Stomach (tissue), 9 donors: ENCODE results near the gene KLHL29. TPM values are rescaled to one million over a fixed set of nuclear protein-coding genes. Genes with fewer than 3 reads are reported as not detected.

Source experiments
- DNase-seq, 2 donors: peaks; one replicate each; pipeline versions ENCODE4 v3.0.0 to v3.0.0-alpha.2; 2013 to 2019
- H3K27ac ChIP-seq, 5 donors: fragments of 200-600 bp in 4 of 5; sonication (generic) in 4 of 5; one replicate each; pipeline ENCODE4 v1.5.1; 2013 to 2019; ENCODE audit warnings: mild to moderate bottlenecking in 1 of 5, moderate library complexity in 1 of 5
- H3K27me3 ChIP-seq, 3 donors: fragments of 200-600 bp; sonication (generic); one replicate each; pipeline ENCODE4 v1.5.1; 2017 to 2019; ENCODE audit warnings: mixed run types in 1 of 3
- H3K36me3 ChIP-seq, 4 donors: fragments of 200-600 bp; sonication (generic); 1 replicate in 3 of 4; 2 replicates in 1 of 4; pipeline ENCODE4 v1.5.1; 2016 to 2019
- H3K4me1 ChIP-seq, 4 donors: fragments of 200-600 bp; sonication (generic); one replicate each; pipeline ENCODE4 v1.5.1; 2016 to 2019
- H3K4me3 ChIP-seq, 4 donors: fragments of 200-600 bp; sonication (generic) in 3 of 4; one replicate each; pipeline ENCODE4 v1.5.1; 2016 to 2019; ENCODE audit warnings: mild to moderate bottlenecking in 1 of 4
- H3K9me3 ChIP-seq, 4 donors: fragments of 200-600 bp; sonication (generic); one replicate each; pipeline ENCODE4 v1.5.1; 2016 to 2019
- CTCF ChIP-seq, 7 experiments: fragments of 450-650 bp in 4 of 7; fragments of 200-600 bp in 3 of 7; sonication (generic) in 3 of 7; IDR thresholded peaks; one replicate each; pipeline ENCODE4 v1.5.1; 2016 to 2019; ENCODE audit warnings: antibody characterized with exemption in 7 of 7, control low read depth in 2 of 7, mild to moderate bottlenecking in 1 of 7
- EP300 ChIP-seq: sonication (generic); formaldehyde crosslinking; IDR thresholded peaks from one replicate; pipeline ENCODE4 v1.6.1; 2017; ENCODE audit warnings: antibody characterized with exemption
- POLR2A ChIP-seq, 4 donors: fragments of 450-650 bp; IDR thresholded peaks; one replicate each; pipeline ENCODE4 v1.6.1; 2016; ENCODE audit warnings: antibody characterized with exemption in 4 of 4, control low read depth in 2 of 4, mild to moderate bottlenecking in 1 of 4, moderate library complexity in 1 of 4
- POLR2AphosphoS5 ChIP-seq, 3 donors: sonication (generic); formaldehyde crosslinking; IDR thresholded peaks; one replicate each; pipeline ENCODE4 v1.6.1; 2016; ENCODE audit warnings: antibody characterized with exemption in 3 of 3
- WGBS, 5 donors: extraction: QIAGEN DNeasy Blood & Tissue Kit in 3 of 5; methylation state at CpG; one replicate each; pipeline versions ENCODE4 v1.1.5 to v1.1.7; 2013 to 2018; 5-methylcytosine and 5-hydroxymethylcytosine counted together
- intact Hi-C: fragments of 100-400 bp; cut with DNase I; formaldehyde crosslinking; loops from one replicate; pipeline ENCODE4 v1.15.1; 2023; ENCODE audit warnings: low total_unique reads
- polyA plus RNA-seq, 3 donors: library from polyadenylated mRNA; stranded (reverse); fragments of 200-250 nt; gene quantifications; one replicate each; pipeline ENCODE4 v1.2.3, GENCODE V29; 2013
- total RNA-seq, 5 donors: library from RNA; depleted of rRNA; stranded (reverse); fragments of >200 nt; gene quantifications; one replicate each; pipeline versions ENCODE4 v1.1.0 to v1.2.3, GENCODE V29; 2014 to 2016
- donor health status: healthy with polysubstance abuse.
- donor health status: Bipolar disorder and iron deficiency.
- donor health status: healthy.

The KLHL29 gene
- total and polyA plus RNA-seq, 8 donors, result under 0.01 to 6.6 (median 1.3) TPM

GRCh38 chr2:23446916-23447315 lies 61.9 kb downstream of the KLHL29 start:
- intact Hi-C loops, result no loop called here
- no peak for DNase-seq

GRCh38 chr2:23447405-23447804 lies 62.4 kb downstream of the KLHL29 start:
- no peaks in the 10 kb centered on the region for H3K36me3 ChIP-seq
- H3K27me3 ChIP-seq, result no peaks in the 10 kb centered on the region
- no peak for DNase-seq
- H3K4me3 ChIP-seq, result no peak overlapping the region
- peaks cover 0 to 7% (median under 1%) of the 10 kb centered on the region in 4 donors for H3K4me1 ChIP-seq
- intact Hi-C loops, result no loop called here
- H3K9me3 ChIP-seq, result no peaks in the 10 kb centered on the region
- no peak for TF ChIP-seq POLR2A (IDR thresholded peaks at IDR 0.05)
- no peak for TF ChIP-seq EP300
- TF ChIP-seq CTCF (IDR thresholded peaks at IDR 0.05), result no peak
- no peak for TF ChIP-seq POLR2AphosphoS5 (IDR thresholded peaks at IDR 0.05)
- 54 to 81% (median 67%) methylated on average over 3 of the region's 3 CpGs for WGBS, 5 donors
- no peak overlapping the region for H3K27ac ChIP-seq

More at GRCh38 chr2:23446916-23447315, 61.9 kb downstream of the KLHL29 start:
- WGBS, 5 donors, result 59 to 80% (median 75%) methylated on average over 5 of the region's 5 CpGs
- H3K27me3 ChIP-seq, result no peaks in the 10 kb centered on the region
- no peak overlapping the region for H3K4me3 ChIP-seq
- TF ChIP-seq EP300 (no peak), POLR2AphosphoS5 (IDR thresholded peaks at IDR 0.05) (no peak), CTCF (IDR thresholded peaks at IDR 0.05) (no peak), POLR2A (IDR thresholded peaks at IDR 0.05) (no peak)
- no peaks in the 10 kb centered on the region for H3K36me3 ChIP-seq
- H3K27ac ChIP-seq, result no peak overlapping the region
- peaks cover 0 to 4% (median under 1%) of the 10 kb centered on the region in 4 donors for H3K9me3 ChIP-seq
- peaks cover 0 to 5% (median 0%) of the 10 kb centered on the region in 4 donors for H3K4me1 ChIP-seq

- Histone ChIP-seq H3K4me1 (peaks cover 0 to 21% (median 10%) of the 10 kb centered on the region in 4 donors), H3K27ac (no peak overlapping the region), H3K4me3 (no peak overlapping the region), H3K36me3 (no peaks in the 10 kb centered on the region), H3K27me3 (no peaks in the 10 kb centered on the region), H3K9me3 (no peaks in the 10 kb centered on the region)
- DNase-seq, result no peak
- intact Hi-C loops, result no loop called here
- WGBS, 5 donors, result 68 to 88% (median 73%) methylated on average over 2 of the region's 2 CpGs; no CpG with 5 or more reads in 1 of the 5 donors
- TF ChIP-seq CTCF (IDR thresholded peaks at IDR 0.05), result no peak
- no peak for TF ChIP-seq POLR2AphosphoS5 (IDR thresholded peaks at IDR 0.05)
- TF ChIP-seq EP300, result no peak
- TF ChIP-seq POLR2A (IDR thresholded peaks at IDR 0.05), result no peak
Observed at GRCh38 chr2:23448906-23449305, 63.9 kb downstream of the KLHL29 start.

- TF ChIP-seq EP300 (no peak), POLR2AphosphoS5 (IDR thresholded peaks at IDR 0.05) (no peak), CTCF (IDR thresholded peaks at IDR 0.05) (no peak), POLR2A (IDR thresholded peaks at IDR 0.05) (no peak)
- no peak for DNase-seq
- no peak overlapping the region for H3K27ac ChIP-seq
- intact Hi-C loops, result no loop called here
- H3K27me3 ChIP-seq, result no peaks in the 10 kb centered on the region
- no peaks in the 10 kb centered on the region for H3K36me3 ChIP-seq
- no peak overlapping the region for H3K4me3 ChIP-seq
- no peaks in the 10 kb centered on the region for H3K9me3 ChIP-seq
- peaks cover 4 to 26% (median 12%) of the 10 kb centered on the region in 4 donors for H3K4me1 ChIP-seq
Observed at GRCh38 chr2:23449413-23449812, 64.4 kb downstream of the KLHL29 start.
